ENCODE data around the gene NUDT9. TPM values are rescaled to one million over a fixed set of nuclear protein-coding genes. Genes with fewer than 3 reads are reported as not detected.

Gene NUDT9
- 13.8 and 20.5 TPM in 2 replicates for total RNA-seq (ENCODE audit: low replicate concordance)

GRCh38 chr4:87422104-87423052 is at the start of gene NUDT9:
NUDT9 (plus strand) TSS chr4:87422573; CDS start chr4:87422906, 333 bp downstream.

GRCh38 chr4:87390891-87391575 is 31.3 kb upstream of the NUDT9 start, which contains the start of gene HSD17B11:
HSD17B11 (minus strand) TSS chr4:87391188; CDS start chr4:87391070, 118 bp downstream.

Other genes starting within 250 kb of the NUDT9 start
- 15.4 and 68.0 TPM in 2 replicates for gene KLHL8, start 202.0 kb upstream of the NUDT9 start, total RNA-seq (ENCODE audit: low replicate concordance)
- gene HSD17B13, start 99.7 kb upstream of the NUDT9 start, total RNA-seq (ENCODE audit: low replicate concordance), result 0.08 and 0.12 TPM in 2 replicates
- 19.4 and 21.6 TPM in 2 replicates for gene HSD17B11, start 31.4 kb upstream of the NUDT9 start, total RNA-seq (ENCODE audit: low replicate concordance)
- under 0.01 and 0.70 TPM in 2 replicates for gene SPARCL1, start 106.8 kb downstream of the NUDT9 start, total RNA-seq (ENCODE audit: low replicate concordance)
- gene DSPP, start 186.0 kb downstream of the NUDT9 start, total RNA-seq (ENCODE audit: low replicate concordance), result not detected in 2 replicates
- gene DMP1, start 227.7 kb downstream of the NUDT9 start, total RNA-seq (ENCODE audit: low replicate concordance), result not detected in 2 replicates